Mucosa of rectum (tissue), 2 donors: Measurements from ENCODE around the gene KRTAP5-3.

ENCODE experiments used
- H3K27ac ChIP-seq, 2 donors: one replicate each; pipeline ENCODE4 v1.7.0; 2013; ENCODE audit warnings: inconsistent platforms in 2 of 2, low read depth in 2 of 2, low read length in 2 of 2
- H3K27me3 ChIP-seq, 2 donors: one replicate each; pipeline ENCODE4 v1.7.0; 2013; ENCODE audit warnings: low read length in 2 of 2; ENCODE audit not compliant: control insufficient read depth in 2 of 2, insufficient read depth in 2 of 2
- H3K36me3 ChIP-seq, 2 donors: one replicate each; pipeline ENCODE4 v1.7.0; 2013; ENCODE audit warnings: low read length in 2 of 2; ENCODE audit not compliant: control insufficient read depth in 2 of 2, insufficient read depth in 2 of 2
- H3K4me1 ChIP-seq, 2 donors: one replicate each; pipeline ENCODE4 v1.7.0; 2013; ENCODE audit warnings: low read length in 2 of 2, mild to moderate bottlenecking in 1 of 2; ENCODE audit not compliant: control insufficient read depth in 2 of 2, insufficient read depth in 2 of 2
- H3K4me3 ChIP-seq, 2 donors: one replicate each; pipeline ENCODE4 v1.7.0; 2013; ENCODE audit warnings: low read length in 2 of 2
- H3K9ac ChIP-seq, 2 donors: one replicate each; pipeline ENCODE4 v1.7.0; 2013; ENCODE audit warnings: low read length in 2 of 2, low read depth in 1 of 2, mild to moderate bottlenecking in 1 of 2
- H3K9me3 ChIP-seq, 2 donors: one replicate each; pipeline ENCODE4 v1.7.0; 2013; ENCODE audit warnings: low read length in 2 of 2; ENCODE audit not compliant: control insufficient read depth in 2 of 2
- donor health status: healthy.
- donor health status: Normal muscosa, but diverticular disease.

The KRTAP5-3 gene

GRCh38 chr11:1608363-1608762 is at the start of gene KRTAP5-3:
KRTAP5-3 (minus strand) TSS chr11:1608463; CDS start chr11:1608385, 78 bp downstream.
- no peak within 1 kb of the TSS for H3K9ac ChIP-seq
- H3K9me3 ChIP-seq = no peaks in the 10 kb centered on the region
- no peaks in the 10 kb centered on the region for H3K4me1 ChIP-seq
- H3K27me3 ChIP-seq = peaks cover 0 to 3% of the 10 kb centered on the region in 2 donors
- no peak within 1 kb of the TSS for H3K27ac ChIP-seq
- no peaks in the 10 kb centered on the region for H3K36me3 ChIP-seq
- H3K4me3 ChIP-seq = no peak within 1 kb of the TSS

DNA sequence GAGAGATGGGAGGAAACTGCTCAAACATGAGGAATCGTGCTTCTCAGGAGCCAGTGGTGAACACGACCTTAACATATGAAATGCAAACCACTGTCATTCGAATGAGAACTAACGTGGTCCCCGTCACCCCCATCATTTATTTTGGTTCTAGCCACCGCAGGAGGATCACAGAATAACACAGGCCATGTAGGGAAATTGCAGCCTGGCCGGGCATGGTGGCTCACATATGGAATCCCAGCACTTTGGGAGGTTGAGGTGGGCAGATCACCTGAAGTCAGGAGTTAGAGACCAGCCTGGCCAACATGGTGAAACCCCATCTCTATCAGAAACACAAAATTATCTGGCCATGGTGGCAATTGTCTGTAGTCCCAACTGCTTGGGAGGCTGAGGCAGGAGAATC is 48.4 kb upstream of the KRTAP5-3 start:
- peaks cover 4 to 8% of the 10 kb centered on the region in 2 donors for H3K27me3 ChIP-seq
- H3K4me3 ChIP-seq = no peak overlapping the region

DNA sequence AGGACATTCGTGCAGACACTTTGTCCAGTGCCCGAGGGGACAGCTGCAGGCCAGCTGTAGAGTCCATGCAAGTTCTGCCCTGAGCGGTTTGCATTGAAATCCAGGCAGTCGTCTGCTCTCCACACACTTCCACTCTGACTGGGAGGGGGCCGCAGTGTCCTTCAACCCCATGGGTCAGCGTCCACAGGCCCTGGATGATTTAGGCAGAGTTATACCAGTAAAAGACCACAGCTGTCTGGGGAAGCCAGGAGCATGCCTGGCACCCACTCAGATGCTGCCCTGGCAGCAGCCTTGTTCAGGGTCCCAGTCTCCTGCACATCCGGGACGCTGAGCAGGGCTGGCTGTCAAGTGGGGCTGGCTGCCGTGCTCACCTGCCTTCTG is 47.8 kb upstream of the KRTAP5-3 start:
- H3K9me3 ChIP-seq = no peaks in the 10 kb centered on the region
- peaks cover 4 to 8% of the 10 kb centered on the region in 2 donors for H3K27me3 ChIP-seq
- H3K9ac ChIP-seq = no peak overlapping the region
- H3K4me3 ChIP-seq = no peak overlapping the region
- H3K36me3 ChIP-seq = no peaks in the 10 kb centered on the region
- no peak overlapping the region for H3K27ac ChIP-seq
- no peaks in the 10 kb centered on the region for H3K4me1 ChIP-seq

More for the DNA sequence above, 48.4 kb upstream of the KRTAP5-3 start:
- no peaks in the 10 kb centered on the region for H3K36me3 ChIP-seq
- H3K4me1 ChIP-seq = no peaks in the 10 kb centered on the region
- H3K9ac ChIP-seq = no peak overlapping the region
- H3K9me3 ChIP-seq = no peaks in the 10 kb centered on the region
- no peak overlapping the region for H3K27ac ChIP-seq

GRCh38 chr11:1655168-1656060 is 47.2 kb upstream of the KRTAP5-3 start:
- H3K4me1 ChIP-seq = no peaks in the 10 kb centered on the region
- H3K4me3 ChIP-seq = no peak overlapping the region
- H3K27me3 ChIP-seq = peaks cover 4 to 5% of the 10 kb centered on the region in 2 donors
- no peaks in the 10 kb centered on the region for H3K36me3 ChIP-seq
- H3K27ac ChIP-seq = no peak overlapping the region
- no peaks in the 10 kb centered on the region for H3K9me3 ChIP-seq
- H3K9ac ChIP-seq = no peak overlapping the region

DNA sequence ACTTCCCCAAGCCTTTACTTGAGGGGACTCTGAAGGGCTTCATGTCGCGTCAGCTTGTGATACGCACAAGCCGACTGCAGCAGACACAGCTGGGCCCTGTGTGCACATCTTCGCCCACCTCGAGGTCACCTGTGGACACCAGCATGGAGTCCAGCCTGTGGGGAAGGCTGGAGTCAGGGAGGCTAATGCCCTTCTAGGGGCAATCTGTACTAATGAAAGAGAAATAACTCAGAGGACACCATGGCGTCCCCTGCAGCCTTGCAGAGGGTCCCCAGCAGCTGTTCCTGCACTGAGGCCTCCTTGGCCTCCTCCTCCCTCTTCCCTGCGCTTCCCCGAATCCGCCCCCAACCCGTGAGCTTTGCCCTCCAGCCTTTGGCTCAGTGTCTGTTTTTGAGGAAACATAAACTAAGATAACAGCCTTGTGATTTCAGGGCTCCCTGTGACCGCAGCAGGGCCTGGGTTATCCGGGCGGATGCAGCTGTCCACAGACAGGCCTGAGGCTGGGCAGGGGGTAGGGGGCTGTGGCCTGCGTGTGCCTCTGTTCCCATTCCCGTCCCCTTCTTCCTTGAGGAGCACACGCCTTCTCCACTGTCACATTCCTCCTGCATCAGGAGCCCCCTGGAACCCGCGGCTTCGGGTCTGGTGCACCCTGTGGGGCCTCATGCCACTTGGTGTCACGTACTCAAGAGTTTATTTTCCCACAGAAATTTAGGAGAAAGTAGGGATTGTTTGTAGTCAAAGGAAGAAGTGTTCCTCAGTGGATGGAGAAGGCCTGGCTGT is 46.3 kb upstream of the KRTAP5-3 start:
- Histone ChIP-seq H3K4me1 (no peaks in the 10 kb centered on the region), H3K36me3 (no peaks in the 10 kb centered on the region), H3K4me3 (no peak overlapping the region), H3K27ac (no peak overlapping the region), H3K9ac (no peak overlapping the region), H3K9me3 (no peaks in the 10 kb centered on the region), H3K27me3 (no peaks in the 10 kb centered on the region)

- Histone ChIP-seq H3K9me3 (no peaks in the 10 kb centered on the region), H3K36me3 (no peaks in the 10 kb centered on the region), H3K27me3 (no peaks in the 10 kb centered on the region), H3K4me3 (no peak overlapping the region), H3K27ac (no peak overlapping the region), H3K4me1 (no peaks in the 10 kb centered on the region), H3K9ac (no peak overlapping the region)
These were observed 45.5 kb upstream of the KRTAP5-3 start for GRCh38 chr11:1653541-1654387.

DNA sequence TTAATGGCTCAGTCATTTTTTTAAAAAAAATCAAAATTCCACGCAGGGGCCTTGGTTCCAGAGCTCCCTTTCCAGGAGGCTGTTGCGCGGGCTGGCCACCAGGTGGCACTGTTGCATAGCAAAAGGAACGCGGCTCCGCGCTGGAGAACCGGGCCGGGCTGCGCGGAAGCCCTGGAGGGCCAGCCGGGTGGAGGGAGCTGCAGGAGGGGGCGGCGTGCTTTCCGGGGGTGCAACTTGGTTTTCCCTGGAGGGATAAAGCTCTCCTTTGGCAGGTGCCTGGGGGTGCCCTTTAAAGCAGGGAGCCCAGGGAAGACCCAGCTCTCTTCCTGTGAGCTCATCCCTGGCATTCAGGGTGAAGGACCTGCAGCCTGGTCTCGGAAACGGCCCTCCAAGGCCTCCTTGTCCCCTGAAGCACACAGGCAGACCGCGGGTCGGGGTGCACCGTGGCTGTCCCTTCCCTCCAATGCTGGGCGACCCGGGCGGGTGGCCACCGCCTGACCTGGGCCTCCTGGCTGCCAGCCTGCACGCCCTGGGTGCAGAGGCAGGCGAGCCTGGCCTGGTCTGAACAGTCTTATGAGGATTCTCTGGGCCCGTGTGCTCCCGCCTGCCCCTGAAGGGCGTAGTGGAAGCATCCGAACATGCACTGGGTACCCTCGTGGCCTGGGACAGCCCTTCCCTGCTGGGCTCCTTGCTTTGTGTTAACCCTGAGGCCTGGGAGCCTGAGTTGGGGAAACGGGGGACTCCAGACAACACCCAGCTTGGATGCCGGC is 44.7 kb upstream of the KRTAP5-3 start:
- Histone ChIP-seq H3K9ac (no peak overlapping the region), H3K4me1 (no peaks in the 10 kb centered on the region), H3K36me3 (no peaks in the 10 kb centered on the region), H3K4me3 (no peak overlapping the region), H3K27me3 (no peaks in the 10 kb centered on the region), H3K9me3 (no peaks in the 10 kb centered on the region), H3K27ac (no peak overlapping the region)

DNA sequence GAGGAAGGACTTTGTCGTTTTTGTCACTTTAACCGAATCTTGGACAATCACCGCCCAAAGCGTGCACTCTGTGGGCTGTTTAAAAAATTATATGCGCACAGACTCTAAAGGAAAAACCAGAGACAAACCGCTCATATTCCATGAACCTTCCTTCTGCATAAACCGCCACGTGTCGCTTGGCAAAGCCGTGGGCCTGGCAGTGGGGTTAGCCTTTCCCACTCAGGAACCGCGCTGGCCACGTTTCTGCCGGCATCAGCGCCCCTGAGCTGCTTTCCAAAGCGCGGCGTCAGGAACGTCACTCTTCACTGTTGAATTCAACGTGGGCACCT is 44.1 kb upstream of the KRTAP5-3 start:
- Histone ChIP-seq H3K4me1 (no peaks in the 10 kb centered on the region), H3K27ac (no peak overlapping the region), H3K27me3 (no peaks in the 10 kb centered on the region), H3K9ac (no peak overlapping the region), H3K9me3 (no peaks in the 10 kb centered on the region), H3K36me3 (no peaks in the 10 kb centered on the region), H3K4me3 (no peak overlapping the region)

GRCh38 chr11:1652026-1652425 is 43.8 kb upstream of the KRTAP5-3 start:
- no peaks in the 10 kb centered on the region for H3K9me3 ChIP-seq

More at GRCh38 chr11:1652026-1652425, 43.8 kb upstream of the KRTAP5-3 start:
- Histone ChIP-seq H3K4me1 (no peaks in the 10 kb centered on the region), H3K9ac (no peak overlapping the region), H3K27me3 (no peaks in the 10 kb centered on the region), H3K27ac (no peak overlapping the region), H3K4me3 (no peak overlapping the region), H3K36me3 (no peaks in the 10 kb centered on the region)
